HG02870 (cell line): Measurements from ENCODE around the gene SH2D6.
"Not testable (repeated sequence)": the region's sequence is repeated elsewhere in the genome, so short reads cannot be mapped to it uniquely, and the experiment has no call there.

Experiments
- ATAC-seq: cut with Tn5 transposase; IDR thresholded peaks from one replicate; pipeline ENCODE4 v1.9.1; 2021; ENCODE audit warnings: mild to moderate bottlenecking, moderate library complexity; ENCODE audit not compliant: unreplicated experiment

Gene SH2D6

DNA sequence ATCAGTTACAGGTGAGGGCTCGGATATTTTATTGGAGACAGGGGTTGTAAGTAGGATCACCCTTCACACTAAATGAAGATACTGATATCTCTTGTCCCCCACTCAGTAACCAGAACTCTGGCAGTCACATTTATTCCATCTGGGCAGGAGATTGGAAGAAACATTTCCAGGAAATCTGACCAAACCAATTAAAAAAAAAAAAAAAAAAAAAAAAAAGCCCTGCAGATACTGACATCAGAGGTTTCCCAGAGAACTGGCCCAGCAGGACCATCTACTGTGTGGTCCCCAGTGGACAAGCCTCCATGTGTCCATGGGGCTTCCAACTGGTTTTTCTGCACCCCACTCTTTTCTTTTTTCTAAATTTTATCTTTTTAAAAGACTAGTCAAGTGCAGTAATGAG is 41.3 kb downstream of the SH2D6 start:
- no peak for ATAC-seq

DNA sequence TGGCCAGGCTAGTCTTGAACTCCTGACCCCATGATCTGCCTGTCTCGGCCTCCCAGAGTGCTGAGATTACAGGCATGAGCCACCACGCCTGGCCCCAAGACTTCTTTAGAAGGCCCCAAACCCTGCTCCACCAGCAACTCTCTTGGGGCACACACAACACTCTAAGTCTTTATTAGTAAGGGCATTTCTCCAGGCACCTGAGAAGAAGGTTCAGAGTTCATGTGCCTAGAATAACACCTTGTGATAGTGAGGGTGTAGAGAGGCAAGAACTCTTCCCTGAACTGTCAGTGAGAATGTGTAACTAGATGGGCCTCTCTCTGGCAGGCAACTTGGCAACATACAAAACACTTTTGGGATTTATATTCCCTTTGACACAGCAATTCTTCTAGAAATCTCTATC is 43.8 kb downstream of the SH2D6 start:
- ATAC-seq = no peak

DNA sequence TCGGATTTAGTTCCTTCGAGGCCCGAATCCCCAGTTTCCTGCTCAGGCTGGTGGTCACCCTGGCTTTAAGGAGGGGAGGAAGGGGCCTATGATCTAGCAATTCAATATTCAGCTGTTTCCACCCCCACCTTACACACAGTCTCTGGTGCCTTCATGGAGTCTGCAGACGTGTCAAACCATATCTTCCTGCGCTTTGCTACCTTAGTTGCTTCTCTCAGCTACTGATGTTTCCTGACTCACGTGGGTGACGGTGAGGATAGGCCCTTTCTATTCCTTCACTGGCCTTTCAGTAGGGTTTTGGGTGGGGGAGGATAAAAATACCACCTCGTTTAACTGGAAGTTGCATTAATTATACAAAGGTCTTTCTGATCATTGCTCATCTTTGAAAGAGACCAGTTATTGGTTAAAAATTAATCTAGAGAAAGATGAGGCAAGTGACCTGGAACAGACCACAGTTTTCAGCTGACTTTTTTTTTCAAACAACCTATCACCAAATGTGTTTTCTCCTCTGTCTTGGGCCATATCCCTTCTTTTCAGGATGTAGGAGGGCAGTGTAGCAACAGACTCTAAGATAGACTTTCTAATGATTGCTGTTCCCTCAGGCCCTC is 49.7 kb downstream of the SH2D6 start:
- ATAC-seq = no peak

DNA sequence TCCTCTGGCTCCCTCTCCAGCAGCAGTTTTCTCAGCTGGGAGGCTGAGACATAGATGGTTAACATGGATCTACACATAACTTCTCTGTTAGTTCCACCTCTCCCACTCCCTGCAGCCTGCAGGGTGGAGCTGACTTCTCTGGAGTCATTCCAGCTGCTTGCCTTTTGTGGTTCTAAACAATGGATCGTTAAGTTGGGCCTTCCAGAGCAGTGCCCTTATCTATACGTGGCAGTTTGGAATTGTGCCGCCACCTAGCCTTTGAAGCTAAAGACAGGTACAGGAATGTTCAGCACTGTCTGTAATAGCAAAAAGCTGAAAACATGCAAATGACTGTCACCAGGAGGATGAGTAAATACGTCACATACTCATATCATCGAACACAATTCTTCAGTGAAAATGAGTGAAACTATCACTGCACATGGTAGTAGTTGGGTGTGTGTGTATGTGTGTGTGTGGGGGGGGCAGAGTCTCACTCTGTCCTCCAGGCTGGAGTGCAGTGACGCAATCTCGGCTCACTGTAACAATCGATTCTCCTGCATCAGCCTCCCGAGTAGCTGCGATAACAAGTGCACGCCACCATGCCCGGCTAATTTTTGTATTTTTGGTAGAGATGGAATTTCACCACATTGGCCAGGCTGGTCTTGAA is 50.3 kb downstream of the SH2D6 start:
- no peak for ATAC-seq

DNA sequence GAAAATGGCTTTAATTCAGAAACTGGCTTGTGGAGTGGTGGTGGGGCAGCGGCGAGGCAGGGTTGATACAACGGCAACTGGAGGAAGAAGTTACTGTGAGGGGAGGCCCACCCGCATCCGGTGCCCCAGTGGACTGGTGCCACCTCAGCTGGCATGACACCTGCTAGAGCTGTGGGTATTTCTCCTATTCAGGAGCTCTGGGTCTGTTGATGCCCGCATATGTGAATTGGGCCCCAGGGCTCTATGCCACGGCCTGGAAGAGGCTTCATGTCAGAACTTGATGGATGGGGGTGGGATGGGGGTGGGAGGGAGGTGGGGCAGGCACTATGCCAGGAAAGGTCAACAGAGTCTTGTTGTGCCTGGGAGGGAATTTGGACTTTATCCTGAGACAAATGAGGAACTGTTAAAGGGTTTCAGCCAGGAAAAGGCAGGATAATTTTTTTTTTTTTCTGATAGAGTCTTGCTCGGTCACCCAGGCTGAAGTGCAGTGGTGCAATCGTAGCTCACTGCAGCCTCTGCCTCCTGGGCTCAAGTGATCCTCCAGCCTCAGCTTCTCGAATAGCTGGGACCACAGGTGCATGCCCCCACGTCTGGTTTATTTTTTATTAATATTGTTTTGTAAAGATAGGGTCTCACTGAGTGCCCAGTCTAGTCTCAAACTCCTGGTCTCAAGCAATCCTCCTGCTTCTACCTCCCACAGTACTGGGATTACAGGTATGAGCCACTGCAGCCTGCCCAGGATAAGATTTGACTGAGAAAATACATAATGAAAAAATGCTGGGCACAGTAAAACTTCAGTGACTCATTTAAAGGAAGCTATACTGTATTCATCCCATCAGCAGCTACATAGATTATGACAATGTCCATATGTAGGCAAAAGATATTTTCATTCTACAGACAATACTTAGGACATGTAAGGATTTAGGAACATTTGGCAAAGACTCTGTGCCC is 52.6 kb downstream of the SH2D6 start:
- ATAC-seq = no peak

DNA sequence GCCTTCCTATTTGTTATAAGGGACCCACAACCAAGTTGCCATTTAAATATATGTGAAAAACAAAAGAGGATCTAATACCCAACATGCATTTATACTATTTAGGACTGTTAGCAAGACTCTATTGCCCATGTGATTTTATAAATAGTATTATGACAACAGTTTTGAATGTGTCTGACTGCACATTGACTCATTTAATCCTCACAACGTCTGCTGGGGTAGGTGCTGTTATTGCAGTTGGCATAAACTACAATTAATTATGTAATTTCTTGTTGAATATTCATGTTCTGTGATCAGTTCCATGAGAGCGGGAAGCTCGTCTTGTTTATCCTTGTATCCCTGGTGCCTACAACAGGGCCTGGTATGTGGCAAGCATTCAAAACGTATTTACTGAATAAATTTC is 53.7 kb downstream of the SH2D6 start:
- no peak for ATAC-seq

DNA sequence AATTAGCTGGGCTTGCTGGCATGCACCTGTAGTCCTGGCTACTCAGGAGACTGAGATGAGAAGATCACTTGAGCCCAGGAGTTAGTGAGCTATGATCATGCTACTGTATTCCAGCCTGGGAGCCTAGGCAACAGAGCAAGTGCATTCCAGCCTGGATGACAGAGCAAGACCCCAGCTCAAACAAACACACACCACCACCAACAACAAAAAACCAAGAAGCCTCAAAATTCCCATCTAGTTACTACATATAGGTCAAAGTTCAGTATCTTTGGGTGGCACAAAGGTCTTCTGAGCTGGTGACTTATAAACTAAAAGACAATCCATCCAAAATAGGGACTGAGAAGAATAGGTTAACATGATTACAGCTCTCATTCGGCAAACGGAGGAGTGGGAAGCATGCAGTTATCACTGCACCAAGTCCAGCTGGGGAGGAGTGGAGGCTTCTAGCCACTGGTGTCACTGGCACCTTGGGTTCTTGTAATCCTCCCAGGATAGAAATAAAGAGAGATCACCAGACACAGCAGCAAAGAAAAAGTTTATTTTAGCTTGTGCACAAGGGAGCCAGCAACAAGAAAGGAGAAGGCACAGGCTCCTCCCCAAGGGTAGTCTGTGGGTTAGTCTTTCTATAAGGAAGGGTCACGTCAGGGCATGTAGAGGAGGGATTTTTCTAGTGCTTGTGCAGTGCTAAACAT is 57.4 kb downstream of the SH2D6 start:
- ATAC-seq = no peak

DNA sequence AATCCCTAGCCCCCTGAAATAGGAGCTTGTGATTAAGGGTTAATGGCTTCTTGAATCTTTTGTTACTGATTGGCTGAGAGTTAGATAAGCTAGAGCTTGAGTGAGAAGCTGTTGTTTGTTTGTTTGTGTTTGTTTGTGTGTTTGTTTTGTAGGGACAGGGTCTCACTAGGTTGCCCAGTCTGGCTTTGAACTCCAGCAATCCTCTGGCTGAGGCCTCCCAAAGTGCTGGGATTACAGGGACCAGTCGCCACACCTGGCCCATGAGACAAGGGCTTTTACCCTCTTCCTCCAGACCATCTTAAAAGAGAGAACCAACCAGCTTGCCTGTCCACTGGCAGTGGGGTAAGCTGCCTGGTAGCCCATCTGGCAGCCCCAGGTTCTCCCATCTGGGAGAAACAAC is 58.1 kb downstream of the SH2D6 start:
- ATAC-seq = no peak

DNA sequence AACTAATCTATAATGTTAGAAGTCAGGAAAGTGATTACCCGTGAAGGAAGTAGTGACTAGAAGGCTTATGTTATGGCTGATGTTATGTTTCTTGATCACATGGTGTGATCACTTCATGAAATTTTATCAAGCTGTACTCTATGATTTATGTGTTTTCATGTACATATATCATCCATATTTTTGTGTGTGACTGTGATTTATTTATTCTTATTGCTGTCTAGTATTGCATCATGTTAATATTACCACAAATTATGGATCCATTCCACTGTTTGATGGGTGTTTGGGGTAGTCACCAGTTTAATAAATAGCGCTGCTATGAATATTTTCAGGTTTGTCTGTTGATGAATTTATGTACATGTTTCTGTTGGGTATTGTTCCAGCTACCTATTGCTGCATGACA is 59.4 kb downstream of the SH2D6 start:
- ATAC-seq = no peak

DNA sequence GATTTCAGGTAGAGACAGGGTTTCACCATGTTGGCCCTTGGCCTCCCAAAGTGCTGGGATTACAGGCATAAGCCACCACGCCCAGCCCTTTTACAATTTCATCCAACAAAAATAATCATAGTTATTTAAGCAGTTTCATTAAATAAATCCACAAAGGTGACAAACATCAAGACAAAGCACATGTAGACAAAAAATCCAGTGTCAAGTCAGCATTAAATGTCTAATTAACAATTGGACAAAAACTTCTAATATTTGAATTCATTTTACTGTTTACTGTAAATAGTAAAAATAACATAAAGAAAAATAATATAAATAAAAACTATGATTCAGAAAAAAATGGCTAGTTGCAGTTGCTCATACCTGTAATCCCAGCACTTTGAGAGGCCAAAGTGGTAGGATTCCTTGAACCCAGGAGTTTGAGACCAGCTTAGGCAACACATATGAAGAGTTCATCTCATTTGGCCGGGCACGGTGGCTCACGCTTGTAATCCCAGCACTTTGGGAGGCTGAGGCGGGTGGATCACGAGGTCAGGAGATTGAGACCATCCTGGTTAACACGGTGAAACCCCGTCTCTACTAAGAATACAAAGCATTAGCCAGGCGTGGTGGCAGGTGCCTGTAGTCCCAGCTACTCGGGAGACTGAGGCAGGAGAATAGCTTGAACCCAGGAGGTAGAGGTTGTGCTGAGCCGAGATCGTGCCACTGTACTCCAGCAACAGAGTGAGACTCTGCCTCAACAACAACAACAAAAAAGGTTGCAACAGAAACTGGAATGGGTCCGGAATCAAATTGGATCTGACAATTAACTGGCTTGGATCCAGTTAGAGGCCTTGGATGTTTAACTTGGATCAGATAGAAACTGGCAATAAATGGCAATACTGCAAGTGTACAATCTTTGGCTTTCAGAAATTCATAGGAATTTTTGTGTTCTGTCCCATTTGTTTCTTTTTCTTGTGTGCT is 63.6 kb downstream of the SH2D6 start:
- ATAC-seq = no peak

DNA sequence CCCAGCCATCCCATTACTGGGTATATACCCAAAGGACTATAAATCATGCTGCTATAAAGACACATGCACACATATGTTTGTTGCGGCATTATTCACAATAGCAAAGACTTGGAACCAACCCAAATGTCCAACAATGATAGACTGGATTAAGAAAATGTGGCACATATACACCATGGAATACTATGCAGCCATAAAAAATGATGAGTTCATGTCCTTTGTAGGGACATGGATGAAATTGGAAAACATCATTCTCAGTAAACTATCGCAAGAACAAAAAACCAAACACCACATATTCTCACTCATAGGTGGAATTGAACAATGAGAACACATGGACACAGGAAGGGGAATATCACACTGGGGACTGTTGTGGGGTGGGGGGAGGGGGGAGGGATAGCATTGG is 66.1 kb downstream of the SH2D6 start:
- not testable (repeated sequence) for ATAC-seq

DNA sequence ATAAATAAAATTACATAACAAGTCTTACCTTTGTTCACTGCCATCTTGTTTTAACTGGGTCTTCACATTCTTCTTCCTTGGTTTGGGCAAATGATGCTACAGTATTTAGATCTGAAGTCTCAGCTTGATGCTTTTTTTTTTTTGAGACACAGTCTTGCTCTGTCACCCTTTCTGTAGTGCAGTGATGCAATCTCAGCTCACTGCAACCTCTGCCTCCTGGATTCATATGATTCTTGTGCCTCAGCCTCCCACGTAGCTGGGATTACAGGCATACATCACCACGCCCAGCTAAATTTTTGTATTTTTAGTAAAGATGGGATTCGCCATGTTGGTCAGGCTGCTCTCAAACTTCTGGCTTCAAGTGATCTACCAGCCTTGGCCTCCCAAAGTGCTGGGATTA is 67.3 kb downstream of the SH2D6 start:
- ATAC-seq = no peak
